ENCODE results near the gene SEMG2. TPM values are rescaled to one million over a fixed set of nuclear protein-coding genes. Genes with fewer than 3 reads are reported as not detected.

Gene SEMG2
- total and polyA plus RNA-seq, 9 of the 15 experiments (the other 6 are each of a cell fraction or from before 2014, with no cell fraction given): not detected

GRCh38 chr20:45181639-45182038 is 39.5 kb upstream of the SEMG2 start:
- BruUV-seq (replicated peaks): no TSS peak
- Histone ChIP-seq H3K27me3 (ENCODE audit: control insufficient read depth in 2 of 2, insufficient read depth in 2 of 2, low read length in 2 of 2) (peaks cover 5 to 22% of the 10 kb centered on the region in 2 experiments; a peak in 4 of 5 replicates), H3K9me3 (replicated peaks; ENCODE audit: control insufficient read depth, insufficient read depth, low read depth, low read length) (no peaks in the 10 kb centered on the region), H3K9me1 (ENCODE audit: control insufficient read depth, insufficient read depth, low read length) (no peaks in the 10 kb centered on the region), H3K4me3 (no peak overlapping the region), H3K27ac (ENCODE audit: extremely low read depth, low read depth, low read length) (no peak overlapping the region), H3K79me2 (ENCODE audit: control insufficient read depth, insufficient read depth, low read length) (no peaks in the 10 kb centered on the region), H3K4me1 (replicated peaks in 1 of 2; ENCODE audit: control insufficient read depth in 2 of 2, insufficient read depth in 2 of 2, low read length in 2 of 2) (no peaks in the 10 kb centered on the region), H3K9ac (ENCODE audit: insufficient read depth in 1 of 2, low read depth in 2 of 2, low read length in 2 of 2) (no peak overlapping the region), H3K36me3 (ENCODE audit: control insufficient read depth, insufficient read depth, low read length) (no peaks in the 10 kb centered on the region), H2AFZ (ENCODE audit: low read depth, low read length) (no peak overlapping the region), H4K20me1 (replicated peaks; ENCODE audit: control insufficient read depth, insufficient read depth, low read length) (no peaks in the 10 kb centered on the region), H3K4me2 (ENCODE audit: insufficient read depth, low read length) (no peak overlapping the region)
- 5% methylated on average over 2 of the region's 2 CpGs for WGBS (ENCODE audit: insufficient coverage, low coverage, missing lambda C conversion rate)
- POLR2A ChIA-PET: no interaction called here
- FAIRE-seq: no peak
- CTCF ChIA-PET (ENCODE audit: low intra/inter-chr PET ratio): no interaction called here
- intact Hi-C loops (cut with micrococcal nuclease) (no loop called here), in situ Hi-C loops (cut with MboI) (no loop called here)
- ATAC-seq: no peak
- no peak for DNase-seq (ENCODE audit: extremely low read depth in 1 of 4, low spot score in 3 of 4)
- TF ChIP-seq HOXB6 (CRISPR knock-in tag; IDR thresholded peaks at IDR 0.05; ENCODE audit: borderline replicate concordance): no peak

- BruUV-seq (replicated peaks): no TSS peak
- H3K9ac ChIP-seq (ENCODE audit: insufficient read depth in 1 of 2, low read depth in 2 of 2, low read length in 2 of 2): no peak overlapping the region
- H3K4me3 ChIP-seq: no peak overlapping the region
- no peaks in the 10 kb centered on the region for H3K4me1 ChIP-seq (replicated peaks in 1 of 2; ENCODE audit: control insufficient read depth in 2 of 2, insufficient read depth in 2 of 2, low read length in 2 of 2)
- in situ Hi-C loops (cut with MboI): no loop called here
- ATAC-seq (no peak), DNase-seq (ENCODE audit: extremely low read depth in 1 of 4, low spot score in 3 of 4) (no peak), FAIRE-seq (no peak)
- no peak overlapping the region for H3K27ac ChIP-seq (ENCODE audit: extremely low read depth, low read depth, low read length)
- ChIA-PET CTCF (ENCODE audit: low intra/inter-chr PET ratio) (no interaction called here), POLR2A (no interaction called here)
- intact Hi-C loops (cut with micrococcal nuclease): no loop called here
- no peaks in the 10 kb centered on the region for H3K9me1 ChIP-seq (ENCODE audit: control insufficient read depth, insufficient read depth, low read length)
- H3K9me3 ChIP-seq (replicated peaks; ENCODE audit: control insufficient read depth, insufficient read depth, low read depth, low read length): no peaks in the 10 kb centered on the region
- H3K4me2 ChIP-seq (ENCODE audit: insufficient read depth, low read length): no peak overlapping the region
- H3K79me2 ChIP-seq (ENCODE audit: control insufficient read depth, insufficient read depth, low read length): no peaks in the 10 kb centered on the region
- no peak overlapping the region for H2AFZ ChIP-seq (ENCODE audit: low read depth, low read length)
- H3K27me3 ChIP-seq (ENCODE audit: control insufficient read depth in 2 of 2, insufficient read depth in 2 of 2, low read length in 2 of 2): peaks cover 5 to 17% of the 10 kb centered on the region in 2 experiments; a peak in 4 of 5 replicates
- WGBS (ENCODE audit: insufficient coverage, low coverage, missing lambda C conversion rate): 0% methylated on average over 2 of the region's 2 CpGs
- H3K36me3 ChIP-seq (ENCODE audit: control insufficient read depth, insufficient read depth, low read length): no peaks in the 10 kb centered on the region
- H4K20me1 ChIP-seq (replicated peaks; ENCODE audit: control insufficient read depth, insufficient read depth, low read length): no peaks in the 10 kb centered on the region
- TF ChIP-seq SMARCB1 (IDR thresholded peaks at IDR 0.05; ENCODE audit: insufficient read length, low read depth): no peak
- no peak for TF ChIP-seq DIDO1 (tag; IDR thresholded peaks at IDR 0.05; ENCODE audit: low read depth)
- TF ChIP-seq JUN (IDR thresholded peaks at IDR 0.05; ENCODE audit: borderline replicate concordance, low read depth, low read length): no peak
- TF ChIP-seq JUN (CRISPR knock-in tag; IDR thresholded peaks at IDR 0.05; ENCODE audit: borderline replicate concordance): no peak
- no peak for TF ChIP-seq NR4A1 (CRISPR knock-in tag; IDR thresholded peaks at IDR 0.05)
- TF ChIP-seq NR4A1 (tag; IDR thresholded peaks at IDR 0.05): no peak
- no peak for TF ChIP-seq HMGXB4 (CRISPR knock-in tag; IDR thresholded peaks at IDR 0.05)
- no peak for TF ChIP-seq DEAF1 (CRISPR knock-in tag; IDR thresholded peaks at IDR 0.05)
- no peak for TF ChIP-seq RFX7 (CRISPR knock-in tag; IDR thresholded peaks at IDR 0.05)
- TF ChIP-seq ZNF780A (CRISPR knock-in tag; IDR thresholded peaks at IDR 0.05): no peak
- TF ChIP-seq ZNF764 (CRISPR knock-in tag; IDR thresholded peaks at IDR 0.05; ENCODE audit: low read depth): no peak
- TF ChIP-seq ESRRA (IDR thresholded peaks at IDR 0.05; ENCODE audit: borderline replicate concordance, low read depth): no peak
- TF ChIP-seq ILF3 (IDR thresholded peaks at IDR 0.05; ENCODE audit: borderline replicate concordance): no peak
- no peak for TF ChIP-seq TBL1XR1 (IDR thresholded peaks at IDR 0.05; ENCODE audit: low read length in 2 of 2)
Measured at GRCh38 chr20:45183084-45183483, 38.1 kb upstream of the SEMG2 start.
